ENCODE data around the gene PRDX6.
A peak's percentile ranks its signal among the peaks of the same experiment; 100 is the strongest.
"Not testable (repeated sequence)": the region's sequence is repeated elsewhere in the genome, so short reads cannot be mapped to it uniquely, and the experiment has no call there.

Gene PRDX6

GRCh38 chr1:173477286-173478093 is at the start of gene PRDX6:
Gene PRDX6, plus strand, starts transcription at chr1:173477335. Its CDS starts 63 bp downstream, at chr1:173477398.
- peak; percentile 84 for DNase-seq

- DNase-seq, result peak; percentile 35
These were observed 47.4 kb upstream of the PRDX6 start for GRCh38 chr1:173429471-173430402.

- no peak for DNase-seq
These were observed 46.3 kb upstream of the PRDX6 start for GRCh38 chr1:173430677-173431303.

- peak; percentile 88 for DNase-seq
These were observed 45.7 kb upstream of the PRDX6 start for GRCh38 chr1:173431304-173432045.

GRCh38 chr1:173432331-173432730 is 44.8 kb upstream of the PRDX6 start:
- no peak for DNase-seq

- DNase-seq, result no peak
These were observed 43.3 kb upstream of the PRDX6 start for GRCh38 chr1:173433751-173434326.

- DNase-seq, result no peak
These were observed 40.2 kb upstream of the PRDX6 start for GRCh38 chr1:173436841-173437428.

GRCh38 chr1:173438675-173439074 is 38.5 kb upstream of the PRDX6 start:
- no peak for DNase-seq

GRCh38 chr1:173440430-173440829 is 36.7 kb upstream of the PRDX6 start:
- DNase-seq, result no peak

GRCh38 chr1:173444757-173445156 is 32.4 kb upstream of the PRDX6 start:
- DNase-seq, result no peak

GRCh38 chr1:173445164-173445563 is 32.0 kb upstream of the PRDX6 start:
- no peak for DNase-seq

GRCh38 chr1:173445656-173446055 is 31.5 kb upstream of the PRDX6 start:
- no peak for DNase-seq

GRCh38 chr1:173447224-173447623 is 29.9 kb upstream of the PRDX6 start:
- no peak for DNase-seq

GRCh38 chr1:173448945-173449344 is 28.2 kb upstream of the PRDX6 start:
- DNase-seq, result no peak

- peak; percentile 55 for DNase-seq
These were observed 25.2 kb upstream of the PRDX6 start for GRCh38 chr1:173451981-173452380.

GRCh38 chr1:173453982-173454381 is 23.2 kb upstream of the PRDX6 start:
- no peak for DNase-seq

GRCh38 chr1:173454966-173455524 is 22.1 kb upstream of the PRDX6 start:
- no peak for DNase-seq

- no peak for DNase-seq
These were observed 17.2 kb upstream of the PRDX6 start for GRCh38 chr1:173459885-173460284.

- not testable (repeated sequence) for DNase-seq
These were observed 14.5 kb upstream of the PRDX6 start for GRCh38 chr1:173462666-173463065.

GRCh38 chr1:173464185-173464584 is 12.9 kb upstream of the PRDX6 start:
- not testable (repeated sequence) for DNase-seq

GRCh38 chr1:173467426-173467825 is 9.7 kb upstream of the PRDX6 start:
- DNase-seq, result no peak
